ENCODE data around the gene DDX51.
A peak's percentile ranks its signal among the peaks of the same experiment; 100 is the strongest.

Gene DDX51

GRCh38 chr12:132144115-132144809, at the start of gene DDX51, which contains the start of gene NOC4L:
TSS of gene DDX51 (minus strand) at chr12:132144319. CDS start at chr12:132144296, 23 bp downstream.
TSS of gene NOC4L (plus strand) at chr12:132144457. CDS start at chr12:132144489, 32 bp downstream.
- peak; percentile 86 for DNase-seq

DNA sequence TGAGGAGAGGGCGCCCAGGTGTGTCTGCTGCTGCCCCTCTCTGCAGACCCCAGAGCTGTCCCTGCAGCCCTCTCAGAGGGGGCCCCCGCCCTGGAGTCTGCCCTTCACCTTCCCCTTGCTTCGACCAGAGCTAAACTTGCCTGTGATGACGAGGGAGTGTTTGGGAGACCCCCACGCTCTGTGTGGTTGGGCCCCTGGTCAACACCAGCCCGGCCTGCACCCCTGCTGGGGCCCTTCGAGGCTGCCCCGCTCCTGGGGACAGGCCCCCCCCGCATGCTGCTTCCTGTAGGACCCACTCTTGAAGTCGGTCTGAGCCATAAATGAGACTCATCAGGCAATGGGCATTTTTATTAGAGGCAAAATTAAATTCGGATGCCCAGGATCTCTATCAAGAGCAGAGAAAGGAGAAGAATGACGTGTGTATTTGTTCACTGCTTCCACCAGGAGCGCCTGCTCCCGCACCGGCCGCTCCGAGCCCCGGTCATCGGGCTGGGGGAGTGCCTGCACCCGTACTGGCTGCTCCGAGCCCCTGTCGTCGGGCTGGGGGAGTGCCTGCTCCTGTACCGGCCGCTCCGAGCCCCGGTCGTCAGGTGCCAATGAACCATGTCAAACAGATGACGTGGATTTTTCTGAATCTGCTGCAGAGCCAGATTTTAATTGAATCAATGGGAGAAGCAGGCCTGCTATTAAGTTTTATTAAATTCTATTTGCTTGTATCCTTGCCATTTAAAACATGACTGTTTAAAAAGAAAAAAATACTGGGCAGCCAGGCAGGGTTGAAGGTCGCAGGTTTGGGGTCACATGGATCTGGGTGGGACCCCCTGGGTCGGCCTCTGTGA, 47.8 kb upstream of the DDX51 start:
- DNase-seq, result no peak

DNA sequence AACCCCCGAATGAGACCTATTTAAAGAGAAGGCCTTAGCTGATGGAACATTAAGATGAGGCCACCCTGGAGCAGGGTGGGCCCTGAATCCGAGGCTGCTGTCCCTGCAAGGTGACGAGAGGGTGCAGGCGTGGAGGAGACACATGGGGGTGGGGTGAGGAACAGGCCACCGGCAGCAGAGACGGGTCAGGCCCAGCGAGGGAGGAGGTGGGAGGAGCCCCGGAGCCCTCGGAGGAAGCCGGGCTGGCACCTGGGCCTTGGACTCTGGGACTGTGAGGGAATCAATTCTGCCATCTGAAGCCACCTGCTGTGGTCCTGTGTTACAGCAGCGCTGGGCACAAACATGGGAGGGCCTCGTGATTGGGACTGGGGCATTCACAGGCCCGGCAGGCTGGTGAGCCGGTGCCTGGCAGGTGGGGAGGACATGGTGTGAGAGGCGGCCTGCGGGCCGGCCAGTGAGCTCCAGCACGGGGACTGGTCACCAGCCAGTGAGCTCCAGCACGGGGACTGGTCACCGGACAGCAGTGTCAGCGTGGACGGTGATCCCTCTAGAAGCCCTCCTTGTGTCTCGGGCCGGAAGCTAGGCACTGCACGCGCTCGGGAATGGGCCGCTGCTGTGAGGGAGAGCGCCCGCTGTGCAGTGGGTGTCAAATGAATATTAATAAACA, 46.8 kb upstream of the DDX51 start:
- DNase-seq, result no peak

- DNase-seq, result no peak
Observed at GRCh38 chr12:132190012-132190755, 46.1 kb upstream of the DDX51 start.

GRCh38 chr12:132189378-132190011, 45.4 kb upstream of the DDX51 start:
- DNase-seq, result peak; percentile 69

DNA sequence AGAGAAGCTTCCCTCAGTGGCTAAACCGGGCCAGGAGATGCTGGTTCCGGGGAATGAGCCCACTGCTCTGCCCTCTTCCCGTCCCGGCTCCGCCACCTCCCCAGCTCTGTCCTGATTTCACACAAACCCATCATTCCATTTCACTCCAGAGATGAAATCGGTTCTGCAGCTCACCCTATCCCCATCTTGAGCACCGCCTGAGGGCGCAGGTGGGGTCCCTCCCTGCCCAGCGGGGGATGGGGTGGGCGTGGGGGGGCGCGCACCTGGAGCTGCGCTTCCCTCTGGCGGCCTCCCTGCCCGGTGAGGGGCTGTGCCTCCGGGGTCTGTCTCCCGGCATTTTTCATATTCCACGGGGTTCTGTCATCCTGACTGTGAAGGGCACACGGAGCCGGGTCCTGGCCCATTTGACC, 44.8 kb upstream of the DDX51 start:
- DNase-seq, result no peak

DNA sequence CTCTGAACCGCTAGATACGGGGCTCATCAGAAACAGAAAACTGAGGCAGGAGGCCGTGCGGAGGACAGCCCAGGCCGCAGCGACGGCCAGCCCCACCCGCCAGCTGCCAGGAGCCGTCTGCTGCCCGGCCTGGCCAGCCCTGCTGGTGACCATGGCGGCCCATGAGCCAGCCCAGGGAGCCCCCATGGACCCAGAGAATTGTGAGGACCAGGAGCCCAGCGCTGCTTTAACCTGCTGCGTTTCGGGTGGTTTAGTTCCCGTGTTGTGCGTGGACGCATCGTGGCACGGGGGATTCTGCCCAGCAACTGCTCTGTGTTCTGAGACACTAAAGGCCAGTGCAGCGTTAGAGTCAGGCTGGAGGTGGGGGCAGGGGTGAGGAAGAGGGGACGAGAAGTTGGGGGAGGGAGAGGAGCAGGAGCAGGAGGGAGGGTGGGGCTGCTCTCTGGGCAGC, 44.4 kb upstream of the DDX51 start:
- DNase-seq, result no peak

- no peak for DNase-seq
Observed at GRCh38 chr12:132187646-132188450, 43.7 kb upstream of the DDX51 start.

DNA sequence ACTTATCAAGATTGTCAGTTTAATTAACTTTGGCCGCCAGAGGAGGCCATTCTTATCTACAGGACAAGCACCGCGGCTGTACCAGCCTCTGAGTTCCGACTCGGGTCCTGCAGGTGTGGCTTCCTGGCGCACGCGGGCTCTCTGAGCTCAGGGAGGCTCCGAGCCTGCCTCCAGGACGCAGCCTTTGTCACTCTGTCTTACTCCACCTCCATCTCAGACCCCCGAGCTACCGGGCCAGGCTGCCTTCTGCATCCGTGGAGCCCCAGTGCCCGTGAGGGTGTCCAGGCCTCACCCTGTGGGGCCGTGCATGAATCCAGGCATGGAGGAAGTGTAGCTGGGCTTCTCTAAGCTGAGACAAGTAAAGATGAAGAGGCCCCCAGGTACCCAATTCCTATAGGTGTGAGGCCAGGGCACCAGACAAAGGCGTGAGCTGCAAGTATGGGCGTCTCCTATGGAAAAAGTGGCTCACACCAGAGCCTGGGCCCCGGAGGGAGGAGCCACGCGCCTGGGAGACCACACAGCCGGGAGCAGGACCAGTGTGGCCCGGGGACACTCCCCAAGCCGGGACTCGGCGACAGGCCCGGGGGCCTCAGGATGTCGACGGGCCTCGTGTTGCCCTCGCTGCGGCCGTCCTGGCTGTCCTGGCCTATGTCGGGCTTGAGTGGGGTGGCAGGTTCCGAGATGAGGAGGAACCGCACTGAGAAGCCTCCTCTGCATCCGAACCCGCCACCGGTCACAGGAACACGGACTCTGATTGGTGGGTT, 42.9 kb upstream of the DDX51 start:
- DNase-seq, result no peak

- DNase-seq, result no peak
Observed at GRCh38 chr12:132186208-132186856, 42.2 kb upstream of the DDX51 start.

- no peak for DNase-seq
Observed at GRCh38 chr12:132185705-132186104, 41.6 kb upstream of the DDX51 start.

DNA sequence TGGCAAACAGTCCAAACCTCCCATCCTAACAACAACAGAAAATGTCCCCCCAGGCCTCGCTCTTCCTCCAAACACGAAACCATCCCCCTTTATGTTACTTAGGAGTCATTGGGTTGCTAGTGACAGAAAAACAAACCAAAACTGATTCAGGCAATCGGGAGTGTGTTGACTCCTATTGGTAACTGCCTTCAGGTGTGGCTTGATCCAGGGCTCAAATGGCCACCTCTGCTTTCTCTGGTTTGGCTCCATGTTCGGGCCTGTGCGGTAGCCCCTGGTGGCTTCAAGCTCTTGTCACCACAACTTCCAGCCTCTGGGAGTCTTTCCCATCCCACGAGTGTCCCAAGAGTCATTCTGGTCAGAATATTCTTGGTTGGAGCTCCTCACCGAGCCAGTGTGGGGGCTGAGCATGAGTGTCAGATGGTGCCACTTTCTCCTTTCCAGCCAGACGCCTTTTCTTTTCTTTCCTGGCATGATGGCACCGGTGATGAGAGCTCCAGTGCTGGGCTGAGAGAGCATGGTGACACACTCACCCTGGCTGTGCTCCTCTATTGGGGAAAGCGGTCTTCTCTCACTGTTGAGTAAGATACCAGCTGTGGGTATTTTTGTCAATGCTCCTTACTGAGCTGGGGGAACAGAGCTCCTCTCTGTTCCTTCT, 38.7 kb upstream of the DDX51 start:
- no peak for DNase-seq

GRCh38 chr12:132182206-132182710, 38.1 kb upstream of the DDX51 start:
- DNase-seq, result no peak

- DNase-seq, result no peak
Observed at GRCh38 chr12:132181570-132182200, 37.6 kb upstream of the DDX51 start.

GRCh38 chr12:132180648-132181546, 36.8 kb upstream of the DDX51 start:
- DNase-seq, result no peak

GRCh38 chr12:132179431-132180362, 35.6 kb upstream of the DDX51 start:
- DNase-seq, result no peak
